ENCODE data around the gene ARHGEF12. TPM values are rescaled to one million over a fixed set of nuclear protein-coding genes. Genes with fewer than 3 reads are reported as not detected.

ARHGEF12 gene, protein sequence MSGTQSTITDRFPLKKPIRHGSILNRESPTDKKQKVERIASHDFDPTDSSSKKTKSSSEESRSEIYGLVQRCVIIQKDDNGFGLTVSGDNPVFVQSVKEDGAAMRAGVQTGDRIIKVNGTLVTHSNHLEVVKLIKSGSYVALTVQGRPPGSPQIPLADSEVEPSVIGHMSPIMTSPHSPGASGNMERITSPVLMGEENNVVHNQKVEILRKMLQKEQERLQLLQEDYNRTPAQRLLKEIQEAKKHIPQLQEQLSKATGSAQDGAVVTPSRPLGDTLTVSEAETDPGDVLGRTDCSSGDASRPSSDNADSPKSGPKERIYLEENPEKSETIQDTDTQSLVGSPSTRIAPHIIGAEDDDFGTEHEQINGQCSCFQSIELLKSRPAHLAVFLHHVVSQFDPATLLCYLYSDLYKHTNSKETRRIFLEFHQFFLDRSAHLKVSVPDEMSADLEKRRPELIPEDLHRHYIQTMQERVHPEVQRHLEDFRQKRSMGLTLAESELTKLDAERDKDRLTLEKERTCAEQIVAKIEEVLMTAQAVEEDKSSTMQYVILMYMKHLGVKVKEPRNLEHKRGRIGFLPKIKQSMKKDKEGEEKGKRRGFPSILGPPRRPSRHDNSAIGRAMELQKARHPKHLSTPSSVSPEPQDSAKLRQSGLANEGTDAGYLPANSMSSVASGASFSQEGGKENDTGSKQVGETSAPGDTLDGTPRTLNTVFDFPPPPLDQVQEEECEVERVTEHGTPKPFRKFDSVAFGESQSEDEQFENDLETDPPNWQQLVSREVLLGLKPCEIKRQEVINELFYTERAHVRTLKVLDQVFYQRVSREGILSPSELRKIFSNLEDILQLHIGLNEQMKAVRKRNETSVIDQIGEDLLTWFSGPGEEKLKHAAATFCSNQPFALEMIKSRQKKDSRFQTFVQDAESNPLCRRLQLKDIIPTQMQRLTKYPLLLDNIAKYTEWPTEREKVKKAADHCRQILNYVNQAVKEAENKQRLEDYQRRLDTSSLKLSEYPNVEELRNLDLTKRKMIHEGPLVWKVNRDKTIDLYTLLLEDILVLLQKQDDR (N-terminal part only)
- 66.1 and 72.2 TPM in 2 replicates for total RNA-seq (2014; rRNA removed)
- 24.9 TPM for polyA plus RNA-seq (2012)

GRCh38 chr11:120335908-120336640 is at the start of gene ARHGEF12:
Gene ARHGEF12, plus strand, starts transcription at chr11:120336413. Its CDS starts 831 bp downstream, at chr11:120337244.
- peak; percentile 96 for DNase-seq (ENCODE audit: low read depth)

DNA sequence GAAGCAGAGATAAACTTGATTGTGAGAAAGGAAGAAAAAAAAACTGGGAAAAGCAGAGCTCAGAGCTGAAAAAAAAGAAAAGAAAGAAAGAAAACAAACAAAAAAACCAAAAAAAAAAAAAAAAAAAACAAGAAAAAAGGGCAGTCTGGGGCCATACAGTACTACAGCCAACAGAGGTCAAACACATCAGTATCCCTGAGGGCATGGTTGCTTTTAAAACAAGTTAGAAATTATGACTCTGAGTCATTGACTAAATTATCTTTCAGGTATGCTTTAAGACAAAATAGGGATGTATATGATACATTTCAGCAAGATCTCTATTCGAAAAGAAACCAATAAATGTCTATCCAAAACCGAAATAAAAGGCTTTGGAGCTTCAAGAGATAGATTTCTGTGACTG is 48.2 kb upstream of the ARHGEF12 start:
- DNase-seq (ENCODE audit: low read depth), result no peak

DNA sequence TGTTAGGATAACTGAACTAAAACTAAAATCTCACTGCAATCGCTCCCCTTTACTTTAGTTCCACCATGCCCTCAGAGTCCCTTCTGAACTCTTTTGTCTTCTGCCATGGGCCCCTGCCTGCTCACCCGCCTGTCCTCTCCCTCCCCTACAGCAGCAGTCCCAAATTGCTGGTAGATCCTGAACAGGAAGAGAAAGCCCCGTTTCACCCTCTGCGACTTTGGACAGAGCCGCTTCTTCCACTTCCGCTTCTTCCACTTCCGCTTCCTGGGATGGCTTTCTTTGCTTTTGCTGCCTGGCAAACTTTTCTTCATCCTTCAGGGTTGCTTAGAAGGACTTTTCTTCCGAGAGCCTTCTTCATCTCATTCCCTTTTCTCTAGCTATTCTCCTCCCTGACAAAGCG is 46.8 kb upstream of the ARHGEF12 start:
- no peak for DNase-seq (ENCODE audit: low read depth)

- no peak for DNase-seq (ENCODE audit: low read depth)
Measured at GRCh38 chr11:120290956-120291355, 45.3 kb upstream of the ARHGEF12 start.

DNA sequence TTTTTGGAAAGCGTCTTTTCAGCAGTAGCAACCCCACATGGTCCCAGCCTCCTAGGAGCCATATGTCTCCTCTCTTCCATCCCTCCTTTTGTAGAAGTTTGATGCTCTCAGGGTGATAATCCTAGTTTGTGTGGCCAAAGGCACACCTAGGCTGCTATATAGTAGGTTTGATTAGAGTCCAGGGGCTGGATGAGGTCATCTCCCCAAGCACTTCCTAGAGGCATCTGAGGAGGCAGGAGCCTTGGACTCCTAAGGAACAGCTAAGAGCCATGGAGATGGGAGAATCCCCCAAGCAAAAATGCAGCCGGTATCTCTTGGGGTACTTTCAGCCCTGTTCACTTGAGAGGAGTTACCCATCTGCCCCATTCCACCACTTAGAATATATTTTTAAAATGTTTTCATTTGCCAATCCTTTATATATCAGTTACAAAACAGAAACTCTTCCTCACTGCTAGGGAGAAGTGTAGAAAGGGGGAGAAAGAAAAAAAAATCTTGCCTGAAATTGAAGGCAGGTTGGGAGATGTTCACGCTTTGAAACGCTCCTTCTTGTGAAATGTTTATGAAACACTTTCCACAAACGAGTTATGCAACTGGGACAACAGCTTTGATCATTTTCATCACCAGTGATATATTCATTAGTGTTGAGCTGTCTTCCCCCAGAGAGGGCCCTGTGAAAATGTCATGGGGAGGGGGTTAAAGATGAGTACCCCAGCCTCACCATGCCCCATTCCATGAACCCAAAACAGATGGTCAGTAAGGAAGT is 43.0 kb upstream of the ARHGEF12 start:
- DNase-seq (ENCODE audit: low read depth), result no peak

DNA sequence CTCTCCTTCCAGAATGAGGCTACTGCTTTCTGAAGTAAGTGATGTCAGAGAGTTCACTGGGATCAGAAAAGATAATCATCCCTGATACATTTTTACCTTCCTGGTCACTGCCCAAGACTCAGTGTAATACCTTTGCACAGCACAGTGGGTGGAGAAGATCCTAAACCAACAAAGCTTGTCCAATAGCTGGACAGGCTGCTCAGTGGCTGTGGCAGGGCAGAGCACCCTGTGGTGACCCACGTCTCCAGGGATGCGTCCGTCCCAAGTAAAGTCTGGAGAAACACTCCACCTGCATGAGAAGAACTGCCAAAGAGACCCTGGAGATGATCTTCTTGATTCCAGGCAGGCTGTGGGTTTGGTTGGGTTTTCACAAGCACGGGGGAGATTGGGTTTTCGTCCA is 42.1 kb upstream of the ARHGEF12 start:
- no peak for DNase-seq (ENCODE audit: low read depth)

DNA sequence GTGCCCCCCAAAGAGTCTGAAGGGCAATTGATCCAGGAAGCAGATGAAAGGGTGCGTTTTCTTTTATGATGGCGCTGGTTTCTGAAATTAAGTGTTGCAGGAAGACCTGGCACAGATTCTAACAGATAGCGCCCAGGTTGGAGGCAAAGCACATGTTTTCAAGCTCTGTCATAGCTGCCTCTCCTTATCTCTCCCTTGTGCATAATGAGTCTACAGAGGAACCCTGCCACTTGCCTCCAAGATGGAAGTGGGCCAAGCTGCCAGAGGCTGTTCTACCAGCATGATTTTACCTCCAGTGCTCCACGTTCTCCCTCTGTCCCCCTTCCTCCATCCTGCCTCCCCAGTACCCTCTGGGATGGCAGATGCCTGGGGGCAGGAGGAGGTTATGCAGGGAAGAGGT is 41.1 kb upstream of the ARHGEF12 start:
- no peak for DNase-seq (ENCODE audit: low read depth)

- no peak for DNase-seq (ENCODE audit: low read depth)
Measured at GRCh38 chr11:120296554-120296953, 39.7 kb upstream of the ARHGEF12 start.

GRCh38 chr11:120298461-120298860 is 37.8 kb upstream of the ARHGEF12 start:
- no peak for DNase-seq (ENCODE audit: low read depth)

DNA sequence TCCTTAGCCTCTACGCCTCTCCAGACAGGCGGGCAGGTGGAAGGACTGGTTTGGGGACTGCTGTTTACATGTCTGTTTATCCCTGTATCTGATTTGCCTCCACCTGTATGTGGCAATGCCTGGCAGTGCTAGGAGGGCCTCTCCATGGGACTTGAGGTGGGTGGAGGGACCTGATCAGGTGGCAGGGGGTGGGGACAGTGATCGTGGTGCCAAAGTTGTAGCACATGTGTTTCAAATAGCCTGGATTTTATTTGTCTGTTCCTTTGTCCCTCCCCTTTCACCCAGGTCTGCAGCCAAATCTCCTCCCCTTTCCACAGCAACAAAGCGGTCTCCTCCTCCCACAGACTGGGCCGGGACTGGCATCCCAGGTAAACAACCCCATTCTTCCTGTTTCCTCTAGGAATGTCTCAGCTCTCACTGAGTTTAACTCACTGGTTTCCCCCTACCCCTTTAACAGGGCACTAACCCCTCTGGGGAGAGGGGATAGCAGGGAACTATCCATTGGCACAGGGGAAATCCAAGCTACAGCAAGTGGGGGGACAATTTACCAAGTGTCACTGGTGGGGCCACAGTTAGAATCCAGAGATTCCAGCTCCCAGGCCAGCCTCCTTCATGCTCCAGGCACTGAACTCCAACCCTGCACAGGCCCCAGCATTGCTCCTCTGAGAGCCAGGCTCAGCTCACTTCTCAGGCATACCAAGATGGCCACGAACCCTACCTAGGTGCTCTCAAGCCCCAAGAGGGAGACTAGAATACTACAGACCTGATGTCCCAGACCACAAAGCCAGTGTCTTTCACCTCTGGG is 34.0 kb upstream of the ARHGEF12 start:
- no peak for DNase-seq (ENCODE audit: low read depth)

DNA sequence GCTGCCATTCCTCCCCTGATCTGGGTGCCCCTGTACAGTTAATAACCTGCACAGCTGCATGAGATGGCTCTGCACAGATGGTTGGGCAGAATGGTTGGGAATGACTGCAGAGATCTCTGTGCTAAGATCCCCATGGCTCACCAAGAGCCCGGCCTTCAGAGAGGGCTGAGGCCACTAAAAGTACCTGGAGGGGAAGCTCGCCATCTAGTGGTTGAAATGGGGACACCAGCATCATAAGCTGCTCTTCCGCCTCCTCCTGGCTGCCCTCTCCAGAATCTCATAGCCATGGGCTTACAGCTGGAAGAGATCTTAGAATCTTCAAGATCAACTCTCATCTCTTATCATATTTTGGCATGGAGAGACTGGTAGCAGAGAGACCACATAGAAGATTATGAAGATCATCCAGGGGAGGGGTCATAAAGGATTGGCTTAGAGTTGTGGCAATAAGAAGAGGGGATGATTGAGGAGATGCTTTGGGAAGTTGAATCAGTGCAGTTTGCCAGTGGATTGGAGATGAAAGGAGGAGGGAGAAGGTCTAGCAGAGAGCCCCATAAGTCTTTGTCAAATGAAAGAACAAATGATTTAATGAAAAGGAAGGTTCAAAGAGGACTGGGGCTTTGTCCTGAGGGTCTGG is 33.1 kb upstream of the ARHGEF12 start:
- peak; percentile 53 for DNase-seq (ENCODE audit: low read depth)

- DNase-seq (ENCODE audit: low read depth), result no peak
Measured at GRCh38 chr11:120304526-120304925, 31.7 kb upstream of the ARHGEF12 start.

DNA sequence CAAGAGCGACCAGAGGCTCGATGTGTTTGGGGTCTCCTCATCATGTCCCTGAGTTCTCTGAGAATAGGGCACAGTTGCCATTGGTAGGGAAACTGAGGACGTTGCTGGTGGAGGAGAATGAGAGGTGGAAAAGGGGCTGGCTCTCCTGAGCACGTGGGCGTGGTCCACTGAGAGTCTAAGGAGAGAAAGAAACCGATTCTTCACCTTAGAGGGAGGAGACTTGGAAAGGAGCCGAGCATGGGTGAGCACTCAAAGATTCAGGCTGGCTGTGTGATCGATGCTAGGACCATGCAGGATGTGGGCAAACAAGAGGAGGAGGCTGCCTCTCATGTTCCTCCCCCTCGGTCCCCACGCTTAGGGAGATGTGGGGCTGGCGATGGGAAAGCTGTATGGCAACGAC is 30.9 kb upstream of the ARHGEF12 start:
- no peak for DNase-seq (ENCODE audit: low read depth)

GRCh38 chr11:120306519-120307242 is 29.5 kb upstream of the ARHGEF12 start:
- DNase-seq (ENCODE audit: low read depth), result peak; percentile 82

- DNase-seq (ENCODE audit: low read depth), result no peak
Measured at GRCh38 chr11:120307476-120307875, 28.7 kb upstream of the ARHGEF12 start.

DNA sequence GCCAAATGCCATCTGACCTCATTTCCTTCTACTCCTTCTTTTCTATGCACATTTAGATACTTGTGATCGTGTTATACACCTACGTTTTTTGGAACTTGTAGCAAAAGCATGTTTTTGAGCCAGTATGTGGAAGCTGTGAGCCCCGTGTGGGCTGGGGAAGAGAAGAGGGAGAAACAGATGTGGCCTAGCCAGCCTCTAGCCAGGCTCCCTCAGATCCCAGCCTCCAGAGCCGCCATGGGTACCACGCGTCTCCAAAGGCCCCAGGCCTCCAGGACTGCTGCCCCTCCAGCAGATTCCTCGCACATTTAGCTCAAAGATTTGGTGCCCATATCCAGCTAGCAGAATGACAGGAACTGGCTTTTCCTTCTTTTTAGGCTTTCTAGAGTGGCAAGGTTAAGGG is 28.1 kb upstream of the ARHGEF12 start:
- DNase-seq (ENCODE audit: low read depth), result no peak

GRCh38 chr11:120310870-120311269 is 25.3 kb upstream of the ARHGEF12 start:
- DNase-seq (ENCODE audit: low read depth), result no peak

DNA sequence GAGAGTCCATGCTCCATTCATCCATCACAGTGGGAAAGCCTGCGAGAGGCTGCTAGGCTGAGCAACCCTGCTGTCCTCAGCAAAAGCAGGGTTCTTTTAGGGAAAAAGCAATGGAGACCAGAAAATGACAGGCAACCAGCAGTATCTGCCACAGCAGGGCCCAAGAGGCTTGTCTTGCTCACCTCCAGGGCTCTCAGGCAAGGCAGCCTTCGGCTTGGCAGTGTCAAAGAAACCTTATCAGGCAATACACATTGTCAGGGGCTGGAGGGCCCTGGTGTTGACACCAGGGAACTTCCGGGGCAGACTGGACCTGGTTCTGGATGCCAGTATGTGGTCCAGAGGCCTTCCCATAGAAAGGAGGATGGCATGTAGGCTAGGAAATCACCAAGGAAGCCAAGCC is 21.4 kb upstream of the ARHGEF12 start:
- DNase-seq (ENCODE audit: low read depth), result no peak
